ENCODE results near the gene MYO5B.

The MYO5B gene

GRCh38 chr18:50187659-50188058 lies 7.3 kb downstream of the MYO5B start:
- H3K4me3 ChIP-seq (IDR thresholded peaks at IDR 0.05; ENCODE audit: insufficient read depth, low read depth, low read length): no peak overlapping the region
- H3K79me2 ChIP-seq (ENCODE audit: insufficient read depth, low read depth): no peaks in the 10 kb centered on the region
- H3K27ac ChIP-seq: no peak overlapping the region
- H2AFZ ChIP-seq (ENCODE audit: low read depth): no peak overlapping the region
- no peak for TF ChIP-seq CTCF (conservative IDR thresholded peaks at IDR 0.05; ENCODE audit: low read depth, low read length)
- peaks cover 7% of the 10 kb centered on the region for H3K4me1 ChIP-seq (ENCODE audit: low read depth, poor library complexity, severe bottlenecking)
- no peak overlapping the region for H3K4me2 ChIP-seq
- no peaks in the 10 kb centered on the region for H3K36me3 ChIP-seq (ENCODE audit: insufficient read depth)
- no peaks in the 10 kb centered on the region for H4K20me1 ChIP-seq (ENCODE audit: insufficient read depth)
- H3K27me3 ChIP-seq (ENCODE audit: insufficient read depth, low read depth): no peaks in the 10 kb centered on the region
- no peak overlapping the region for H3K9ac ChIP-seq

DNA sequence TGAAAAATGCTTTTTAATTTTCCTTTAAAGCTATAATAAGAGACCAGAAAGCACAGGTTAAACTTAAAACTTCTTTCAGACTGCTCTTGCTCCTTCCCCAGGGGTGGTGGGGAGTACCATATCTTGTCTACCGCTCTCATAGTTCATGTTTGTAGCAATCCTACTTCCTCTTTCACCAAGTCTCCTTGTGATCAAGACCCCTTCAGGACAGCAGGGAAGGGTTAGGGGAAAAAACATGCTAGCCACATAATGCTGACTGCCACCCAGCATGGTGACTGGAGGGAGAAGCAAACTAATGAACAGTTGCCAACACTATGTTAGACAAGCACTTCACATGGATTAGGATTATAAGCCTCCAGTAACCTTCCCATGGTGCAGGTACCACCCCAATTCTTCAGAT lies 8.6 kb downstream of the MYO5B start:
- H3K36me3 ChIP-seq (ENCODE audit: insufficient read depth): no peaks in the 10 kb centered on the region
- no peak overlapping the region for H2AFZ ChIP-seq (ENCODE audit: low read depth)
- no peaks in the 10 kb centered on the region for H3K27me3 ChIP-seq (ENCODE audit: insufficient read depth, low read depth)
- H3K27ac ChIP-seq: no peak overlapping the region
- no peak overlapping the region for H3K4me3 ChIP-seq (IDR thresholded peaks at IDR 0.05; ENCODE audit: insufficient read depth, low read depth, low read length)
- no peak overlapping the region for H3K4me2 ChIP-seq
- H3K9ac ChIP-seq: no peak overlapping the region
- H4K20me1 ChIP-seq (ENCODE audit: insufficient read depth): no peaks in the 10 kb centered on the region
- no peaks in the 10 kb centered on the region for H3K79me2 ChIP-seq (ENCODE audit: insufficient read depth, low read depth)
- peaks cover 7% of the 10 kb centered on the region for H3K4me1 ChIP-seq (ENCODE audit: low read depth, poor library complexity, severe bottlenecking)
- no peak for TF ChIP-seq CTCF (conservative IDR thresholded peaks at IDR 0.05; ENCODE audit: low read depth, low read length)

GRCh38 chr18:50183556-50183955 lies 11.4 kb downstream of the MYO5B start:
- Histone ChIP-seq H3K4me2 (no peak overlapping the region), H3K36me3 (ENCODE audit: insufficient read depth) (no peaks in the 10 kb centered on the region), H4K20me1 (ENCODE audit: insufficient read depth) (no peaks in the 10 kb centered on the region), H3K27me3 (ENCODE audit: insufficient read depth, low read depth) (no peaks in the 10 kb centered on the region), H3K4me1 (ENCODE audit: low read depth, poor library complexity, severe bottlenecking) (peaks cover 7% of the 10 kb centered on the region), H3K9ac (no peak overlapping the region), H3K4me3 (IDR thresholded peaks at IDR 0.05; ENCODE audit: insufficient read depth, low read depth, low read length) (no peak overlapping the region), H2AFZ (ENCODE audit: low read depth) (no peak overlapping the region), H3K79me2 (ENCODE audit: insufficient read depth, low read depth) (no peaks in the 10 kb centered on the region), H3K27ac (no peak overlapping the region)
- no peak for TF ChIP-seq CTCF (conservative IDR thresholded peaks at IDR 0.05; ENCODE audit: low read depth, low read length)

DNA sequence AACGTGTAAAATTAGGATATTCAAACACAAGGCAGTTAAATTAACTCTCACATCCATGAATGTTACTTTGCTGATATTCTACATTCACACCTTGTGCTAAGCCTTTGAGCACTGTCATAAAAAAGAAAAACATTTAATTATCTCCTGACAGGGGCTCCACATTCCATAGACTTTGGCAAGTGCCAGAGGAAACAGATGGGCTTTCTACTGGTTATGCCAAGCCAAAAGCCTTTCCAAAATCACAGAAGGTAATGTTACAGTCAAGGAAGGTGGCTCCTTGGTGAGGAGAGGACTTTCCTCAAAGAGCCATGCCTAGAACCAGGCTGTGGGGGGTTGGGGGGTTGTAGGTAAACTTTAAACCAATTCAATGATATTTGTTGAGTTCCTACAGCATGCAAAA lies 12.4 kb downstream of the MYO5B start:
- Histone ChIP-seq H3K4me2 (no peak overlapping the region), H2AFZ (ENCODE audit: low read depth) (no peak overlapping the region), H3K36me3 (ENCODE audit: insufficient read depth) (no peaks in the 10 kb centered on the region), H3K4me3 (IDR thresholded peaks at IDR 0.05; ENCODE audit: insufficient read depth, low read depth, low read length) (no peak overlapping the region), H3K27me3 (ENCODE audit: insufficient read depth, low read depth) (no peaks in the 10 kb centered on the region), H4K20me1 (ENCODE audit: insufficient read depth) (no peaks in the 10 kb centered on the region), H3K79me2 (ENCODE audit: insufficient read depth, low read depth) (no peaks in the 10 kb centered on the region), H3K27ac (no peak overlapping the region), H3K9ac (no peak overlapping the region), H3K4me1 (ENCODE audit: low read depth, poor library complexity, severe bottlenecking) (peaks cover 7% of the 10 kb centered on the region)
- TF ChIP-seq CTCF (conservative IDR thresholded peaks at IDR 0.05; ENCODE audit: low read depth, low read length): no peak

DNA sequence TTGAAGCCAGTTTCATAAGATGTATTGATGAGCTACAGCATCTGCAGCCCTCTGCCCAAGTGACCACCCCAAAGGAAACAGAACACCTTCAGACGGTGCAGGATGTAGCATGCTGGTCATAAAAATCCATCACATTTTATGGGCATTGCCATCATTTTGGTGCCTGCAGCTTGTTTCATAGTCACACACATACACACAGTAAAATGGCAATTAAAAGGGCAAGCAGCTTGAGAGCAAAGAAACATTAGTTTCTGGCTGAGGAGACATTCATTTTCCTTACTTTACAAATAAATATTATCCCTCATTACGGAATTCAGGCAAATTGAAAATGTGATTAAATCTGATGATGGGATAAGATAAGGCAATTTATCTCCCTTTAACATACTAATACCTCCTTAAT lies 13.4 kb downstream of the MYO5B start:
- no peak overlapping the region for H3K27ac ChIP-seq
- no peaks in the 10 kb centered on the region for H4K20me1 ChIP-seq (ENCODE audit: insufficient read depth)
- peaks cover 7% of the 10 kb centered on the region for H3K4me1 ChIP-seq (ENCODE audit: low read depth, poor library complexity, severe bottlenecking)
- H3K4me2 ChIP-seq: no peak overlapping the region
- H3K4me3 ChIP-seq (IDR thresholded peaks at IDR 0.05; ENCODE audit: insufficient read depth, low read depth, low read length): no peak overlapping the region
- no peaks in the 10 kb centered on the region for H3K27me3 ChIP-seq (ENCODE audit: insufficient read depth, low read depth)
- no peak for TF ChIP-seq CTCF (conservative IDR thresholded peaks at IDR 0.05; ENCODE audit: low read depth, low read length)
- H3K79me2 ChIP-seq (ENCODE audit: insufficient read depth, low read depth): no peaks in the 10 kb centered on the region
- H3K36me3 ChIP-seq (ENCODE audit: insufficient read depth): no peaks in the 10 kb centered on the region
- H2AFZ ChIP-seq (ENCODE audit: low read depth): no peak overlapping the region
- no peak overlapping the region for H3K9ac ChIP-seq
